Gastroesophageal sphincter (tissue), 4 donors: ENCODE measurements around the gene CBFA2T2. TPM values are rescaled to one million over a fixed set of nuclear protein-coding genes. Genes with fewer than 3 reads are reported as not detected.
"Not testable (repeated sequence)": the region's sequence is repeated elsewhere in the genome, so short reads cannot be mapped to it uniquely, and the experiment has no call there.

Experiments used
- ATAC-seq: fragments of 150-250 bp; one replicate; pipeline ENCODE4 v1.9.1; 2016; ENCODE audit warnings: mild to moderate bottlenecking, moderate library complexity
- H3K27ac ChIP-seq, 4 donors: fragments of 200-600 bp; sonication (generic) in 3 of 4; 1 replicate in 3 of 4; 2 replicates in 1 of 4; pipeline ENCODE4 v1.5.1; 2016 to 2019
- H3K27me3 ChIP-seq: fragments of 200-600 bp; sonication (generic); one replicate; pipeline ENCODE4 v1.5.1; 2019
- H3K36me3 ChIP-seq, 2 donors: fragments of 200-600 bp; sonication (generic); one replicate each; pipeline ENCODE4 v1.5.1; 2019; ENCODE audit warnings: control low read depth in 1 of 2
- H3K4me1 ChIP-seq, 3 donors: fragments of 200-600 bp; sonication (generic); 1 replicate in 2 of 3; 2 replicates in 1 of 3; pipeline ENCODE4 v1.5.1; 2016 to 2019; ENCODE audit warnings: control low read depth in 2 of 3
- H3K4me3 ChIP-seq, 2 donors: fragments of 200-600 bp; sonication (generic); one replicate each; pipeline ENCODE4 v1.5.1; 2019; ENCODE audit warnings: mild to moderate bottlenecking in 1 of 2, moderate library complexity in 1 of 2
- H3K9me3 ChIP-seq, 3 donors: fragments of 200-600 bp; sonication (generic); one replicate each; pipeline ENCODE4 v1.5.1; 2017 to 2019; ENCODE audit warnings: control low read depth in 2 of 3
- CTCF ChIP-seq, 4 experiments: fragments of 200-600 bp in 2 of 4; fragments of 450-650 bp in 2 of 4; sonication (generic) in 1 of 4; IDR thresholded peaks; one replicate each; pipeline ENCODE4 v1.5.1; 2017 to 2019; ENCODE audit warnings: antibody characterized with exemption in 4 of 4, mild to moderate bottlenecking in 2 of 4, moderate library complexity in 2 of 4
- EP300 ChIP-seq: sonication (generic); formaldehyde crosslinking; IDR thresholded peaks from one replicate; pipeline ENCODE4 v1.6.1; 2017; ENCODE audit warnings: antibody characterized with exemption, mild to moderate bottlenecking
- POLR2A ChIP-seq, 2 donors: fragments of 450-650 bp; IDR thresholded peaks; one replicate each; pipeline ENCODE4 v1.6.1; 2017; ENCODE audit warnings: antibody characterized with exemption in 2 of 2, mild to moderate bottlenecking in 2 of 2, moderate library complexity in 1 of 2
- POLR2AphosphoS5 ChIP-seq: sonication (generic); formaldehyde crosslinking; IDR thresholded peaks from one replicate; pipeline ENCODE4 v1.6.1; 2017; ENCODE audit warnings: antibody characterized with exemption
- WGBS, 2 donors: methylation state at CpG; one replicate each; pipeline ENCODE4 v1.1.5; 2018; ENCODE audit warnings: low coverage in 1 of 2; 5-methylcytosine and 5-hydroxymethylcytosine counted together
- total RNA-seq, 4 donors: library from RNA; depleted of rRNA; stranded (reverse); fragments of >200 nt; gene quantifications; one replicate each; pipeline ENCODE4 v1.1.0, GENCODE V29; 2016

Gene CBFA2T2
- total RNA-seq, 4 donors from 2014 or later: 11.1 to 17.4 (median 14.2) TPM

- H3K4me1 ChIP-seq: peaks cover 0 to 52% (median 10%) of the 10 kb centered on the region in 3 donors
- no peak overlapping the region for H3K4me3 ChIP-seq
- TF ChIP-seq CTCF (IDR thresholded peaks at IDR 0.05) (no peak), POLR2AphosphoS5 (no peak), POLR2A (IDR thresholded peaks at IDR 0.05) (no peak), EP300 (no peak)
- H3K27ac ChIP-seq: no peak overlapping the region
- H3K9me3 ChIP-seq: no peaks in the 10 kb centered on the region
- ATAC-seq: no peak
- H3K36me3 ChIP-seq: peaks cover 0 to 8% of the 10 kb centered on the region in 2 donors
- WGBS, 2 donors: 88 to 90% methylated on average over 8 to 9 of the region's 9 CpGs
- H3K27me3 ChIP-seq: no peaks in the 10 kb centered on the region
Observed at GRCh38 chr20:33558348-33559144, 68.7 kb downstream of the CBFA2T2 start.

- peaks cover 0 to 8% of the 10 kb centered on the region in 2 donors for H3K36me3 ChIP-seq
- WGBS, 2 donors: 100% methylated on average over 2 of the region's 2 CpGs; no CpG with 5 or more reads in 1 of the 2 donors
- peak overlapping the region in 2 of 4 donors; percentile 15 to 33 for H3K27ac ChIP-seq
- no peaks in the 10 kb centered on the region for H3K9me3 ChIP-seq
- ATAC-seq: no peak
- TF ChIP-seq POLR2AphosphoS5: no peak
- no peak overlapping the region for H3K4me3 ChIP-seq
- no peaks in the 10 kb centered on the region for H3K27me3 ChIP-seq
- H3K4me1 ChIP-seq: peaks cover 0 to 52% (median 11%) of the 10 kb centered on the region in 3 donors
Observed at GRCh38 chr20:33559212-33559611, 69.3 kb downstream of the CBFA2T2 start.

- peaks cover 0 to 8% of the 10 kb centered on the region in 2 donors for H3K36me3 ChIP-seq
- H3K4me1 ChIP-seq: peaks cover 0 to 45% (median 11%) of the 10 kb centered on the region in 3 donors
- H3K9me3 ChIP-seq: no peaks in the 10 kb centered on the region
- TF ChIP-seq CTCF (IDR thresholded peaks at IDR 0.05) (no peak), POLR2AphosphoS5 (no peak), EP300 (no peak), POLR2A (IDR thresholded peaks at IDR 0.05) (no peak)
- no peak overlapping the region for H3K4me3 ChIP-seq
- WGBS, 2 donors: 89 to 91% methylated on average over 1 to 2 of the region's 2 CpGs
- H3K27me3 ChIP-seq: no peaks in the 10 kb centered on the region
- H3K27ac ChIP-seq: peak overlapping the region in 3 of 4 donors; percentile 5 to 33 (median 15)
- ATAC-seq: no peak
Observed at GRCh38 chr20:33560026-33560425, 70.1 kb downstream of the CBFA2T2 start.

- H3K4me1 ChIP-seq: peaks cover 0 to 38% (median 11%) of the 10 kb centered on the region in 3 donors
- not testable (repeated sequence) for ATAC-seq, H3K36me3 ChIP-seq, H3K4me3 ChIP-seq, H3K9me3 ChIP-seq, H3K27me3 ChIP-seq
- peak overlapping the region in 2 of 4 donors; percentile 33 to 63 for H3K27ac ChIP-seq
- whole genome bisulfite sequencing, 2 donors: 91 to 100% methylated on average over 3 to 5 of the region's 6 CpGs
Observed at GRCh38 chr20:33561053-33561452, 71.2 kb downstream of the CBFA2T2 start.

- ATAC-seq: peak; percentile 98
- peak; percentile 93 for TF ChIP-seq POLR2AphosphoS5
- TF ChIP-seq EP300: no peak
- peak in 1 of 4 experiments; percentile 17 for TF ChIP-seq CTCF (IDR thresholded peaks at IDR 0.05)
- H3K27ac ChIP-seq: peak overlapping the region; percentile 6 to 69 (median 58)
- no peaks in the 10 kb centered on the region for H3K27me3 ChIP-seq
- 7 to 10% methylated on average over 5 of the region's 5 CpGs for WGBS, 2 donors
- H3K9me3 ChIP-seq: no peaks in the 10 kb centered on the region
- H3K4me3 ChIP-seq: peak overlapping the region in 1 of 2 donors; percentile 11
- peaks cover 0 to 8% of the 10 kb centered on the region in 2 donors for H3K36me3 ChIP-seq
- H3K4me1 ChIP-seq: peaks cover 0 to 46% (median 11%) of the 10 kb centered on the region in 3 donors
Observed at GRCh38 chr20:33561692-33562601, 72.1 kb downstream of the CBFA2T2 start.
